ENCODE data around the gene APOL1.
"Not testable (repeated sequence)": the region's sequence is repeated elsewhere in the genome, so short reads cannot be mapped to it uniquely, and the experiment has no call there.

The APOL1 gene, protein sequence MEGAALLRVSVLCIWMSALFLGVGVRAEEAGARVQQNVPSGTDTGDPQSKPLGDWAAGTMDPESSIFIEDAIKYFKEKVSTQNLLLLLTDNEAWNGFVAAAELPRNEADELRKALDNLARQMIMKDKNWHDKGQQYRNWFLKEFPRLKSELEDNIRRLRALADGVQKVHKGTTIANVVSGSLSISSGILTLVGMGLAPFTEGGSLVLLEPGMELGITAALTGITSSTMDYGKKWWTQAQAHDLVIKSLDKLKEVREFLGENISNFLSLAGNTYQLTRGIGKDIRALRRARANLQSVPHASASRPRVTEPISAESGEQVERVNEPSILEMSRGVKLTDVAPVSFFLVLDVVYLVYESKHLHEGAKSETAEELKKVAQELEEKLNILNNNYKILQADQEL

DNA sequence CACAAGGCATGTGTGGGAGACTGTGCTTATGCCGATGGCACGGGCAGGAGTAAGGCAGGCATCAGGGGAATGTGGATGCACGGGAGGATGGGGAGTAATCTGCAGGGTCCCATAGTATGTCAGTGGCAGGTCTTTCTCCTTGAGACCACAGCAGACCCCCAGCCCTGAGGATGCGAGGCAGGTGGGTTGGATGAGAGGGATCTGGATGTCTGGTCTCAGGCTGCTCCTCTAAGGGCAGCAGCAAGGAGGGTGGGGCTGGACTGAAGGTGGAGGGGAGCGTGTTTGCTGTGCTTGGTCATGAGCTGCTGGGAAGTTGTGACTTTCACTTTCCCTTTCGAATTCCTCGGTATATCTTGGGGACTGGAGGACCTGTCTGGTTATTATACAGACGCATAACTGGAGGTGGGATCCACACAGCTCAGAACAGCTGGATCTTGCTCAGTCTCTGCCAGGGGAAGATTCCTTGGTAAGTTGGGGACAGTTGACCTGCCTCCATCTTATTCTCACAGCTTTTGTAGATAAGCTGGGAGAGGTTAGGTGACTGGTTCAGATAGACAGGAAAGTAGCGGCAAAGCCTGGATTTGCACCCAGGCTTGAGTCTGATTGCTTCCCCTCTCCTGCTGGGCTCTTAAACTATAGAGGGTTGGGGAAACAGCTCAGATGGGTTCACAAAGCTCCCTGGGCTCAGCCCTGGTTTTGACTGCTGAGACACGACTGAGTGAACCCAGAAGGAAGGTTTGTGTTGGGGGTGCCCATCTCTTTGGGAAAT, at the start of gene APOL1:
Gene APOL1 (plus strand): TSS at position 380 of the 769 bp plus-strand sequence. CDS start 1,823 bp downstream, outside the sequence.
- DNase-seq: no peak

DNA sequence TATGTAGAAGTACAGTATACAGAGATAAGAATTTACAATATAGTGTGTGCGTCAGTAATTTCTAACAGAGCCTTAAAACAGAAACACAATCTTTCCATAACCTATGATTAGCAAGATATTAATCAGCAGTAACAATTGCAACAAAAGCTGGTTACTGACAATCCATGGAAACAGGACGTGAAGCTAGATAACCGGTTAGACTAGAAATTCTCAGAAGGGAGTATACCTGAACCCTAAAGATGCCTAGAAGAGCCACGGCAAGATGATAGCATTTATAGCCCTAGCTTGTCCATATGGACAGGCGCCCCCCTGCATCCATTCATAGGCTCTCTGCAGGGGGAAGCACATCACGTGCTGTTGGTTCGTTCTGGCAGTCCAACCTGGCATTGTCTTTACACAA, 49.5 kb upstream of the APOL1 start:
- not testable (repeated sequence) for DNase-seq

DNA sequence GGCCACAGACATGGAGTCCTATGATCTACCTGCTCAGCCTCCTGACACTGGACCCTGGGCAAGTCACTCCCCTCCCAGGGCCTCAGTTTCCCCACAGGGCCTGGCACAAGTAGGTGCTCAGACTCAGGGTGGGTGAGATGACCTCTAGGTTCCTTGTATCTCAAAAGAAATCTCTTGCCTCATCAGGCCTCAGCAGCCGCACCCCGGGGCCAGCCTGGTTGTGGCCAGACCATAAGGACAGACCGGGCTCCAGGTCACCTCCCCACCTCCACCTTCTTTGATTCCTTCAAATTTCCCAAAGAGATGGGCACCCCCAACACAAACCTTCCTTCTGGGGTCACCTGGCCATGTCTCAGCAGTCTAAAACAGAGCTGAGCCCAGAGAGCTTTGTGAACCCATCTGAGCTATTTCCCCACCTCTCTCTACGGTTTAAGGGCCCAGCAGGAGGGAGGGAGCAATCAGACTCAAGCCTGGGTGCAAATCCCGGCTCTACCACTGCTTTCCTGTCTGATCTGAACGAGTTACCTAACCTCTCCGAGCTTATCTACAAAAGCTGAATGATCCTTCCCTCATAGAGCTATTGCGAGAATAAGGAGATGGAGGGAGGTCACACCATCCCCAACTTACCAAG, 48.8 kb upstream of the APOL1 start:
- DNase-seq: no peak

DNA sequence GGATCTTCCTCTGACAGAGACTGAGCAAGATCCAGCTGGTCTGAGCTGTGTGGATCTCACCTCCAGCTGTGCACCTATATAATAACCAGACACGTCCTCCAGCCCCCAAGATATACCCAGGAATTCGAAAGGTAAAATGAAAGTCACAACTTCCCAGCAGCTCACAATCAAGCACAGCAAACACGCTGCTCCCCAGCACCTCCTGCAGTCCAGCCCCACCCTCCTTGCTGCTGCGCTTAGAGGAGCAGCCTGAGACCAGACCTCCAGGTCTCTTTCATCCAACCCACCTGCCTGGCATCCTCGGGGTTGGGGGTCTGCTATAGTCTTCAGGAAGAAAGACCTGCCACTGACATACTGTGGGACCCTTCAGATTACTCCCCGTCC, 48.3 kb upstream of the APOL1 start:
- no peak for DNase-seq

DNA sequence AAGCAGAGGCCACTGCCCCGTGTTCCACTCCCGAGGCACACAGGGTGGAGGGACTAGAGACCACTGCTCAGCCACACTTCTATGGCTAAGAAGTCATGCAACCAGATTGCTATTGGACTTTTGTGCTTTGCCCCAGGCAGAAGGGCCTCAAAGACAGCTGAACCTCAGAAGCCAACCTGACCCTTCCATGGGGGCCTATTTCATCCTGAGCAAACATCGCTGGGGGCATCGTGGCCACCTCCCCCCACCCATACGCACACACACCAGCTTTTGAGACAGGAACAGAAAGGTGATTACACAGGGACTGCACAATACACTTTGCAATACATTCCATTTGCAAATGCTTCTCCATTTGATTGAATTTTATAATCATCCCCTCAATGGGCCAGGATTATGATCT, 47.4 kb upstream of the APOL1 start:
- DNase-seq: not testable (repeated sequence)

DNA sequence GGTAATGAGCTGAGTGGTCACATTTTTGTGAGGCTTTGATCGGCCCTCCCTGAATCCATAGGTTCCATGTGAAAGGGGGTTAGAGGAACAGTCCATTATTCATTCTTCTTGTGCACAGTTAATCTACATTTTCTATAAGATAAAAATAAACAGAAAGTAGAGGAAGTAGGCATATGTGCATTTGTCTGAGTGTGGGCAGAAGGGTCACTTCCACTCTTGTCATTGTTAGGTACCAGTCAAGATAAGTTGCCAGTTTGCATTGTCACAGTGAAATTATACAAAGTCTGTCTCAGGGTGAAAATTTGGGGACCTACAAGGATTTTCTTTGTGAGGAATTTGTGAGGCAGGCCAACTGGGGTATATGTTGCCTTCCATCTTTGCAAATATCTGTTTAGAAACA, 46.7 kb upstream of the APOL1 start:
- no peak for DNase-seq

DNA sequence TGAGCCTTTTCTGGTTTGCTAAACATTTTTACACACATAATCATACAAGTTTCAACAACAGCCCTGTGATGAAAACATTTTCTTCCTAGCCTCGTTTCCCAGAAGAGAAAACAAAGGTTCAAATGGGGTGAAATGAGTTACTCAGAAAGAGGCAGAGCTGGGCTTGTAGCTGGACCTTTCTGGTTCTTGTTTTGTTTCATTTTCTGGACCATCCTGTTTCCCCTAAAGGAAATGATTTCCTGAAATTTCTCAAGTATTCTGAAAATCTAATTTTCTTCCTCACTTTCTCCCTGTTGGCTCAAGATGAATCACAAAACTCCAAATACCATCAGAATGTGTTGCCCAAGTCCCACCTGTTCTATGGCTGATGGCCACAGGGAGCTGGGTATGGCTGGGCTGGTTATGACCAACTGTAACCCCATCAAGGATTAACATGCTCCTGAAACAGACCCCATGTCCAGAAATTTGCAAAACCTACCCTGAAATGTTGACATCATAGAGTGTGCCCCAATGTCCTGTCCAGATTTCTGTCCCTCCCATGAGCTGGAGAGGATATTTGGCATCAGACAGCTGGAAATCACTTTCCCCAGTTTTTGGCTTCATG, 44.7 kb upstream of the APOL1 start:
- DNase-seq: no peak

DNA sequence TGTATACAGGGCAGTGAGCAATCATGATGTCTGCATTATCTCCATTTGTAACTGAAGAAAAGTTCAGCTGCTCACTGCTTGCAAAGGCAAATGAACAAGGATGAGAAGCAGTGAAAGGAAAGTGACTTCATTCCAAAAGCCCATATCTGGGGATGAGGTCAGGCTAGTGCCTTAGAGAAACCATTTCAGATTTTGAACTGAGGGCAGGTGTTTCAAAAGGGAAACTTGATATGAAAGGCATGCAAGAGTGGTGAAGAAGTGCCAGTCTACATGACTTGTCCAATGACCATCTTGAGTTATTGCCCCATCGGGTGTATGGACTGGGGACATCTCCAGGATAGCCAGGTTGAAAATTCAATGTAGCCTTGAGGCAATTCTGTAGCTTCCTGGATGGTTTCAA, 44.0 kb upstream of the APOL1 start:
- no peak for DNase-seq

DNA sequence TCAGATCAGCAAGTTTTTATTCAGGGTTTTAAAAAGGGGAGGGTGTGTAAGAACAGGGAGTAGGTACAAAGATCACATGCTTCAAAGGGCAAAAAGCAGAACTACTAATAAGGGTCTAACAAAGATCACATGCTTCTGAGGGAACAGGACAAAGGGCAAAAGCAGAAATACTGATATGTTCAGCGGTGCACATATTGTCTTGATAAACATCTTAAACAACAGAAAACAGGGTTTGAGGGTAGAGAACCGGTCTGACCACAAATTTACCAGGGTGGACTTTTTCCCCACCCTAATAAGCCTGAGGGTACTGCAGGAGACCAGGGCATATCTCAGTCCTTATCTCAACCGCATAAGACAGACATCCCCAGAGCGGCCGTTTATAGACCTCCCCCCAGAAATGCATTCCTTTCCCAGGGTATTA, 43.4 kb upstream of the APOL1 start:
- DNase-seq: not testable (repeated sequence)

DNA sequence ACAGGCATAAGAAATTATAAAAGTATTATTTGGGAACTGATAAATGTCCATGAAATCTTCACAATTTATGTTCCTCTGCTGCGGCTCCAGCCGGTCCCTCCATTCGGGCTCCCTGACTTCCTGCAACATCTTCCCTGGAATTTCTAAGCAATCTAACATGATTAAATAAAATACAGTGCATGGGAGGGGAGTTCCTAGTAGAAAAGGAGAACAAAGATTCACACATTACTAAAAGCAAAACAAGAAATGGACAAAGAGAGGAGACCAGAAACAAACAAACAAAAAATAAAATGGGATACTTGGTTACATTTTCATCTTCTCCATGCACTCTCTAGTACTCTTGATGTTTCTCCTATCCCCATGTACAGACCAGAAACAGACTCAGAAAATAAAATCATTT, 42.7 kb upstream of the APOL1 start:
- no peak for DNase-seq

DNA sequence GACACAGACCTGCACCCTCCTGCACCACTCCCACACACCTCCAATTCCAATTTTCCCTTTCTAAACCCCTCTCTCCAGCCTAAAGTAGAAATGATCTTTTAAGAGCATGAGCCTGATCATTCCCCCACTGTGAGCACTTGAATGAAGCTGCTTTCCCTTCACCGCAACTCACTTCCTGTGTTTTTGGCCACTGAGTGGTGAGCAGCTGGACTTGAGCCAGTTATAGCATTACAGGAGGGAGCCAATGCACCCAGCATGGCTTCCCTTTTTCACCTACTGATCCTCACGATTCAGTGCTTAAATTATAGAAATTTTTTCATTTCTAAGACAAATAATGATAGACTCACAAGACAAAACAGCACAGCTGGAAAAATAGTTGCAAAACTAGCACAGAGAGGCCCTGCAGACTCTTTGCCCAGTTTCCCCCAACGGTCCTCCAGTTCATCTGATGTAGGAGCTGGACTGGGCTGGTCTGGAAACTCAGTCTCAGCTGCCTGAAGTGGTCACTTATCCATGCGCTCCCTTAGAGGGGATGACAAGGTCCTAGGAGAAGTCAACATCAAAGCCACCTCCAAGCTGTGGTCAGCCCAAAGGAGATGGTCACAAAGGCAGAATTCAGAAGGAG, 41.6 kb upstream of the APOL1 start:
- no peak for DNase-seq

DNA sequence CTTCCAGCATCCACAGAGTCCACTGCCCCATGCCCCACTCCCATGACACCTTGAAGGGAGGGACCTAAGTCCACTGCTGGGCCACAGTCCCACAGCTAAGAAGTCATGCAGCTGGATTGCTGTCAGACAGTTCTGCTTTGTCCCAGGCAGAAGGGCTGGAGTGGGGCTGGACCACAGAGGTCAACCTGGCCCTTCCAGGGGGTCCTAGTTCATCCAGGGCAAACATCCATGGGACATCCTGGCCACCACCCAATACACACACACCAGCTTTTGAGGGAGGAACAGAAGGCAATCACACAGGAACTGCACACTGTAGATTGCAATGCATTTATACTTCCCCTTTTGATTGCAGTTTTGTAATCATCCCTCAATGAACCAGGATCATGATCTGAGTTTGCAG, 40.0 kb upstream of the APOL1 start:
- DNase-seq: no peak

DNA sequence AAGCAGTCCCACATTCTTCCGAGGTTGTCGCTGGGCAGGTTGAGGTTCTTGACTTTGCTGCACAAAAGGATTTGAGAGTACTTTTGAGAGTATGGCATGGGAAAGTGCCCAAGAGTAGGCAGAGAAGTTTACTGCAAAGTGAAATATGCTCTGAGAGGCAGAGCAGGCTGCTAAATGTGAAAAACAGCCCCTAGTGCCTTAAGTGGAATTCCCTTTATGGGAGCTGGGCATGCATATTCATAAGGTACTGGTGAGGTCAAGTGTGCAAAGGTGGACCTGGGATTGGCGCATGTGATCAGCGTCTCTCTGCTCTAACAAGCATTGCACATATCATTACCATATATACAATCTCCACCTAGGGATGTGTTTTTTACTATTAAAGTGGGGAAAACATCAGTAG, 39.3 kb upstream of the APOL1 start:
- no peak for DNase-seq

DNA sequence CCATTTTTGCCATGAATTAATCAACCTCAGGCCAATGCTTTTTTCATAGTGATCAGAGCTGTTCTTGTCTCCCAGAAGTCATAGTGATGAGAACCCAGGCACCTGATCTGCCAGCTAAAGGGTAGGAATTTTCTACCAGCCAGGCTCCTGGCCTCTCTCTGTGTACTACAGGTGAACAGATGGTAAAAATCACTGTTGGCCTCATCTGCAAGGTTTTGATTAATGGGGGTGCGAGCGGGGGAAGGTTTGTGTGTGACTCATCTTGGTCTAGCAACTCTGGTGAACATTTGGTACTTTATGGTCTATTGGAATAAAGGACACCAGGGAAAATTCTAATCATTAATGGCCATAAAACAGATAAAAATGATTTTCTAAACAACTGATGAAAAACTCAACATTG, 37.0 kb upstream of the APOL1 start:
- no peak for DNase-seq

DNA sequence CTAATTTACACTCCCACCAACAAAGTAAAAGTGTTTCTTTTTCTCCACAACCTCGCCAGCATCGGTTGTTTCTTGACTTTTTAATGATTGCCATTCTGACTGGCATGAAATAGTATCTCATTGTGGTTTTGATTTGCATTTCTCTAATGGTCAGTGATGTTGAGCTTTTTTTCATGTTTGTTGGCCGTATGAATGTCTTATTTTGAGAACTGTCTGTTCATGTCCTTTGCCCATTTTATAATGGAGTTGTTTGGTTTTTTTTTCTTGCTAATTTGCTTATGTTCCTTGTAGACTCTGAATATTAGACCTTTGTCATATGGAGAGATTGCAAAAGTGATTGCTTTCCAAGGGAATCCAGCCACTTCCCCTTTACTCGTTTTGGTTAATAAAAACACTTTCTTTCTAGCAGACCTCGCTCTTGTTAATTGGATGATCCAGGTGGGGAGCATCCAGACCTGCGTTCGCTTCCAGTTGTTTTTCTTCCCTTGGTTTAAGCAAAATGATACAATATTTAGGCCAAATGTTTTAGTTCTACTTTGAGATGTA, 34.2 kb upstream of the APOL1 start:
- no peak for DNase-seq

DNA sequence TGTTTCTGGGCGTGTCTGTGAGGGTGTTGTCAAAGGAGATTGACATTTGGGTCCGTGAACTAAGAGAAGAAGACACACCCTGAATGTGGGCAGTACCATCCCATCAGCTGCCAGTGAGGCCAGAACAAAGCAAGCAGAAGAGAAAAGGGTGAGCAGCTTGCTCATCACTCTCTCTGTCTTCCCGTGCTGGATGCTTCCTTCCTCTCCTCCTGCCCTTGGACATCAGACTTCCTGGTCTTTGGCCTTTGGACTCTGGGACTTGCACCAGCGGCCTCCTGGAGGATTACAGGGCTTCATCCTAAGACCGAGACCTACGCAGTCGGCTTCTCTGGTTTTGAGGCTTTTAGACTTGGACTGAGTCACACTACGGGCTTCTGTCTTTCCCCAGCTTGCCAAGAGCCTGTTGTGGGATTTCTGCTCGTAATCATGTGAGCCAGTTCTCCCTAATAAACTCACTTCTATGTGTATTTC, 32.4 kb upstream of the APOL1 start:
- DNase-seq: no peak

DNA sequence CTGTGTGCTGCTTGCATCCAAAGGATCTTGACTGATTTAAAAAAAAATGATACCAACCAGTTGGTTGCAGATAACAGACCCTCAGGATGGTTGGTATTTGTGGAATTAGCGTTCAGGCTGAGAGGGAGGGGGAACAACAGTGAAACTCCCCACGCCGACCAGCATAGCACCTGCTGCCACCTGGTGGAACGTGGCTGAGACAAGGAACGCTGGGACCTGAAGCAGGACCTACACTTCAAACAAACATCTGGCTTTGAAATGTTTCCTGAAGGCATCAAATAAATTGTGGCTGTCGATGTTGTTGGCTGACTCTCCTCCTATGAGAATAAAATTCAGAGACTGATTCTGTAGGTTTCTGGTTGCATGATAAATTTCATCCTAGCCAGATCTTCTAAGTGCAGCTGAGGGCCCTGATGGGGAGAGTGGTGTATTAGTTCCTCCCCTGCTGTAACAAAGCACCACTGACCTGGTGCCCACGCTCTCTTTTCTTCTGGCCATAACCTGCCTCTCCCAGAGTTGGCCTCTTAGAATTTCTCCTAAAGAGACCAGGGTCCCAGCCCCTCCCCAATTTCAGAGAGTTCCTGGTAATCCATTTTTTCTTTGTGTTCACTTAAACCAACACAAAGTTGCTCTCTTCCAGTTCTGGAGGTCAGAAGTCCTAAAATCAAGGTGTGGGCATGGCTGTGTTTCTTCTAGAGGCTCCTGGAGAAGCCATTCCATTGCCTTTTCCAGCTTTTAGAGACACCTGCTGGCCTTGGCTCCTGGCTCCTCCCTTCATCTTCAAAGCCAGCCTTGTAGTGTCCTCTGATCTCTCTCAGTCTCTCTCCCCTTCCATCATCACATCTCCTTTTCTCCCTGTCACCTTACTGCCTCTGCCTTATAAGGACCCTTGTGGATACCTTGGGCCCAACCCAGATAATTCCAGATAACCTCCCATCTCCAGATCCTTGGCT, 30.9 kb upstream of the APOL1 start:
- no peak for DNase-seq

DNA sequence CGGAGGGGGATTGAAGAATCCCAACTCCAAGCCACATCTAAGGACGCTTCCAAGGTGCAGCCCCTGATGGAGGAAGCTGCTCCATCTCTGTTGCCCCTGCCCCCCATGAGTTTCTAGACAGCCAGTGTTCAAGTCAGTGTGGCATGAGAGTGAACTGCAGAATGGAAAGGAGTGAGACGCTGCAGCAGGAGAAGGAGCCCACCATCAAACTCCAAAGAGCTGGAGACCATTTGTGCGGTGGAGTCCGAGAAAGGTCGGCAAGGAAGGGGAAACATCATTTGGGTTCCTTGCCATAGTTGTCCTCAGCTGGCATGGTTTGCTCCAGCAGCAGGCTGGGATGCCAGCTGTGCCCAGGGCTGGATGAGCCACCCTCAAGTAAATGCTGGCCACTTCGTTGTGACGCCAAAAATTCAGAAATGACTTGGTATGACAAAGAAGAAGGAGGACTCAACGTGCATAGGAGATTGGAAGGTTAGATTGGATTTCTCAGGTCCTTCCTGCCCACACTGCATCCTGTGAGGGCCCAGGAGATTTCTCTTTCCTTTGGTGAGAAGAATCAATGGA, 30.0 kb upstream of the APOL1 start:
- DNase-seq: no peak

DNA sequence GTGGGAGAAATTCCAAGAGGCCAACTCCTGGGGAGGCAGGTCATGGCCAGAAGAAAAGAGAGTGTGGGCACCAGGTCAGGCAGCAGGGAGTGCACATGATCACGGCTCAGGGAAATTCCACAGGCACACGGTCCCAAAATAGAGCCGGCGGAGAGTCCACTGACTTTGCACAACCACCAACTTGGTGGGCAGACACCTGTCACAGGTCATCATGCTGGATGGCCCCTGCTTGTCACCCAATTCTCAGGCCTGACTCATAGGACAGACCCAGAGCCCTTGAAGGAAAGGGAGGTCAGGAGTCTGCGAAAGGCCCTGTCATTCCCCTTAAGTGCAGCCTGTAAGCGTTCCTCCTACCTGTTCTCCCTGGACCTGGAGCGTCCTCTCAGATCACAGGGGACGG, 29.4 kb upstream of the APOL1 start:
- DNase-seq: no peak

DNA sequence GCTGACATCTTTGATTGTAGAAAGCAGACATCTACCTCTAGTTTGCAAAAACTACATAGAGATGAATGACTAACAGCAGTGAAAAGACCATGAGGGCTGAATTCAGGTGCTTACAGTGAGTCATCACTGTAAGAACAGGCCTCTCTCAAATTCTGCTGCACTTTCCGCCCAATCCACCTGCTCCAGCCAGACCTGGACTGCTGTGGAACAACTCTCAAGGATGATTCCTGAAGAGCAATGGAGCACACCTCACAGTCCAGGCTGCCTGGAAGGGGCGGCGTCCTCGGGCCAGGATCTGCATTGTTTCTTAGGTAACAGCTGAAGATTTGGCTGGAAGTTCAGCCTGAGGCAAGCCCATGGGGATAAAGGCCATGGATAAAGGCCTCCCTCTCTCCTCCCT, 28.7 kb upstream of the APOL1 start:
- DNase-seq: no peak

DNA sequence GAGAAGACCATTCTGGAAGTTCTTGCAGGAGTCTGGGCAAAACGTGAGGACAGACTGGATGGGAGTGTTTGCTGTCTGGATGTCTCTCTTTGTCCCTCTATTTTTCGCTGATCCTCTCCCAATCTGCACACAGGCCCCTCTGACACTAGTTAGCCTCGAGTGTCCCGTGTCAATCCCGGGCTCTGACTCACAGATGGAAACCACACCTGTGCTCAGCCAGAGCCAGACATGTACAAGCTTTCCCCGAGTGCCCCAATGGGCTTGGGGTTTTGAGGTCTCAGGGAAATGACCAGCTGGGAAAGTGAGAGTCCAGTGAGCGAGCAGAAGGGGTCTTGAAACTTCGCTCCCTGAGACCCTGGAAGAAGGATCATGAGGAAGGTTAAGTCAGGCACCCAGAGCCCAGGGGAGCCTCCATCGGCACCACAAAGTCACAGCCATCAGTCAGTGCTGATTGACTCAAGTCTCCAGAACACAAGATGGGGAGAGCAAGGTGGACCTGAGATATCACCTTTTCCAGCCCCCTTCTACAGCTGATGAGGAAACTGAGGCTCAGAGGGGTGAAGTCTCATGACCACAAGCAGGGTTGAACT, 27.5 kb upstream of the APOL1 start:
- no peak for DNase-seq
